DND-41 (cell line): Measurements from ENCODE around the gene FBXW2.

ENCODE experiments used
- EZH2 ChIP-seq: IDR thresholded peaks from 3 replicates; pipeline ENCODE4 v1.6.1; 2012; ENCODE audit warnings: borderline replicate concordance, low read depth, mild to moderate bottlenecking, moderate library complexity, low read length, inconsistent platforms; ENCODE audit not compliant: severe bottlenecking
- TF ChIP-seq, protein P1 (sequence below): IDR thresholded peaks from 2 replicates; pipeline ENCODE4 v1.5.1; 2012; ENCODE audit warnings: borderline replicate concordance, low read length, moderate library complexity, mild to moderate bottlenecking; ENCODE audit not compliant: poor library complexity, severe bottlenecking; ENCODE audit errors: extremely low read depth

DNA sequence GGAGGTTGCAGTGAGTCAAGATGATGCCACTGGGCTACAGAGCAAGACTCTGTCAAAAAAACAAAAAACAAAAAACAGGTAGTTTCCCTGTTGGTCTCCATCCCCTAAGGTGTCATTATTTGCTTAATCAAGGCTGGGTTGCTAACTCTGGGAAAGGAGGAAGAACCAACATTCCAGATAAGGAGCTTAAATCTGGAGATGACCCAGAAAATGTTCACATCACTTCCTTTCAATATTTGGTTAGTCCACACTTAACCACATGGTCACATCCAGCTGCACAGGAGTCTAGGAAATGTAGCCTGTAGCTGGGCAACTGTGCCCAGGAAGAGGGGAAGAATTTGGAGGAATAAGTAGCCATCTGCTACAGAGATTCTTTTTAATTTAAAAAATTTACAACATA is 53.1 kb downstream of the FBXW2 start:
- no peak for TF ChIP-seq EZH2
- TF ChIP-seq, protein P1, sequence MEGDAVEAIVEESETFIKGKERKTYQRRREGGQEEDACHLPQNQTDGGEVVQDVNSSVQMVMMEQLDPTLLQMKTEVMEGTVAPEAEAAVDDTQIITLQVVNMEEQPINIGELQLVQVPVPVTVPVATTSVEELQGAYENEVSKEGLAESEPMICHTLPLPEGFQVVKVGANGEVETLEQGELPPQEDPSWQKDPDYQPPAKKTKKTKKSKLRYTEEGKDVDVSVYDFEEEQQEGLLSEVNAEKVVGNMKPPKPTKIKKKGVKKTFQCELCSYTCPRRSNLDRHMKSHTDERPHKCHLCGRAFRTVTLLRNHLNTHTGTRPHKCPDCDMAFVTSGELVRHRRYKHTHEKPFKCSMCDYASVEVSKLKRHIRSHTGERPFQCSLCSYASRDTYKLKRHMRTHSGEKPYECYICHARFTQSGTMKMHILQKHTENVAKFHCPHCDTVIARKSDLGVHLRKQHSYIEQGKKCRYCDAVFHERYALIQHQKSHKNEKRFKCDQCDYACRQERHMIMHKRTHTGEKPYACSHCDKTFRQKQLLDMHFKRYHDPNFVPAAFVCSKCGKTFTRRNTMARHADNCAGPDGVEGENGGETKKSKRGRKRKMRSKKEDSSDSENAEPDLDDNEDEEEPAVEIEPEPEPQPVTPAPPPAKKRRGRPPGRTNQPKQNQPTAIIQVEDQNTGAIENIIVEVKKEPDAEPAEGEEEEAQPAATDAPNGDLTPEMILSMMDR = no peak
